ENCODE measurements around the gene DPP6. TPM values are rescaled to one million over a fixed set of nuclear protein-coding genes. Genes with fewer than 3 reads are reported as not detected.

The DPP6 gene
- total RNA-seq, 2 experiments from 2014 or later: not detected

DNA sequence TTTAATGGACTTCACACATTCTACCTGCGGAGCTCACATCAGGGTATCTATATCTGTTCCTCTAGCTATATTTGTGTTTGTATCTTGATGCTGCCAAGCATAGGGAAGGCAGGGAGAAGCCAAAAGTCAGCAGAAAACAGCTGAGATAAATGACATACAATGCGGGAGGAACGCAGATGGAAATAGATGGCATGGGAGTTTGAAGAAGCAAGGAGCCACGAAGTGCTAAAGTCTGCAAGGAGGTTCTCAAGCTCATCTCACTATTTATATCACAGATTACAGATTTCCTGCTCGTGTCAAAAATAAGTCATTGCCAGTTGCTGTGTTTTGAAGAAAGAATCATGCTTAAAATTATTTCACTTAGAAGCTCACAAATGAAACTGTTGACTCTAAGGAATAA, 180.5 kb downstream of the DPP6 start:
- Mint-ChIP-seq H3K9me3 (peaks cover 13% of the 10 kb centered on the region), H3K27ac (no peak overlapping the region), H3K27me3 (no peaks in the 10 kb centered on the region), H3K4me1 (ENCODE audit: low read depth) (no peaks in the 10 kb centered on the region), H3K36me3 (no peaks in the 10 kb centered on the region), H3K4me3 (no peak overlapping the region)
- no peak for DNase-seq
- ChIA-PET CTCF (no interaction called here), POLR2A (no interaction called here)
- intact Hi-C loops (cut with micrococcal nuclease): no loop called here

DNA sequence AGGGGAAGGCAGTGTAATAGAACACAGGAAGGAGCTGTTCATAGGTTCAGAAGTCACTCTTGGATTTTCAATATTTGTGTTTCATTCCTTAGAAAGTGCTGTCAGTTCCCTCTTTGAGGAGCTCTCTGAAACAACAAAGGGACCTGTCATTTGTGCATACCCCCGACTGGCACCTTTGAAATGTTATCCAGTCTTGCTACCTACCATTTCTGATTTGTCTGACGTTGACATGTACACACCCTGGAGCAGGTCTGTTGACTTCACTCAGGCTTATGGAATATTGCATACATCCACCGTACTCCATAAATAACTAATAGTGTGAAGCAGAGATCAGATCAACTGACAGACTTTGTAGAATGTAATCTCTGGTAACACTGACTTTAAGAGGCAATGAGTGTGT, 189.8 kb downstream of the DPP6 start:
- Mint-ChIP-seq H3K36me3 (no peaks in the 10 kb centered on the region), H3K4me3 (no peak overlapping the region), H3K9me3 (peaks cover 16% of the 10 kb centered on the region), H3K27me3 (no peaks in the 10 kb centered on the region), H3K4me1 (ENCODE audit: low read depth) (no peaks in the 10 kb centered on the region), H3K27ac (no peak overlapping the region)
- intact Hi-C loops (cut with micrococcal nuclease): no loop called here
- POLR2A ChIA-PET: no interaction called here
- CTCF ChIA-PET: no interaction called here
- no peak for DNase-seq

DNA sequence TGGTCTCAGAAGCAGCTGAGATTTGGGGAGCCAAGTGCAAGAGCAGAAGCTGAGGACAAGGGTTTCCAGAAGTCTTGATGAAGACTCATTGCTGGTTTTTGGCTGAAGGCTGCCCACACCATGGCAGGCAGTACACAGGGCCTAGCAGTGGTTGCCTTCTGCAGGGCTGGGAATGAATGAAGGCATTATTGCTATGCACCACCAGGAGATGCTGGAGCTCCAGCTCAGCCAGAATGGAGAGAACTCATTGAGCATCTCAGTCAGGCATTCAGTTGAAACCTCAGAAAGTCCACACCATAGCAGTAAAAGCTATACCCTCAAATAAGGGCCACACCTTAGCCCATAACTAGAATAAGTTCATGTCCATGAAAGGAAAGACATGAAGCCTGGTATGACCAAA, 190.5 kb downstream of the DPP6 start:
- Mint-ChIP-seq H3K27ac (no peak overlapping the region), H3K4me1 (ENCODE audit: low read depth) (no peaks in the 10 kb centered on the region), H3K36me3 (no peaks in the 10 kb centered on the region), H3K9me3 (peaks cover 16% of the 10 kb centered on the region), H3K4me3 (no peak overlapping the region), H3K27me3 (no peaks in the 10 kb centered on the region)
- no peak for DNase-seq
- POLR2A ChIA-PET: no interaction called here
- CTCF ChIA-PET: no interaction called here
- intact Hi-C loops (cut with micrococcal nuclease): no loop called here

DNA sequence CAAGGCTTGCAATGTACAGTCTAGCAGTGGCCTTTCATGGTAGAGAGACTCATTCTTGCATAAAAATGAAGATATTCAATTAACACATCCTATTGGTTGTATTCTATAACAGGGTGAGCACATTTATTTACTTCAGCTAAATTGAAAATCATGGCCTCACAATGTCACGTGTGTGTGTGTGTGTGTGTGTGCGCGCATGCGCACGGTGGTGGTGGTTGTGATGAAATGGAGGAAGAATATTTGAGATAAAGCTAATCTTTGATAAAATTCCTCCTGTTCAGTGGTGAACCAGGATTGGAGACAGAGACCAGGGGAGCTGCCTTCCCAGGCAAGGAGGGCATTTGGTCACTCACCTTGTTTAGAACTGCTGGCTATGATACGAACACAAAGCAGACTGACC, 199.8 kb downstream of the DPP6 start:
- H3K27ac Mint-ChIP-seq: no peak overlapping the region
- H3K4me3 Mint-ChIP-seq: no peak overlapping the region
- intact Hi-C loops (cut with micrococcal nuclease): no loop called here
- CTCF ChIA-PET: no interaction called here
- H3K4me1 Mint-ChIP-seq (ENCODE audit: low read depth): no peaks in the 10 kb centered on the region
- H3K9me3 Mint-ChIP-seq: no peaks in the 10 kb centered on the region
- no peaks in the 10 kb centered on the region for H3K27me3 Mint-ChIP-seq
- DNase-seq: no peak
- POLR2A ChIA-PET: no interaction called here
- no peaks in the 10 kb centered on the region for H3K36me3 Mint-ChIP-seq

DNA sequence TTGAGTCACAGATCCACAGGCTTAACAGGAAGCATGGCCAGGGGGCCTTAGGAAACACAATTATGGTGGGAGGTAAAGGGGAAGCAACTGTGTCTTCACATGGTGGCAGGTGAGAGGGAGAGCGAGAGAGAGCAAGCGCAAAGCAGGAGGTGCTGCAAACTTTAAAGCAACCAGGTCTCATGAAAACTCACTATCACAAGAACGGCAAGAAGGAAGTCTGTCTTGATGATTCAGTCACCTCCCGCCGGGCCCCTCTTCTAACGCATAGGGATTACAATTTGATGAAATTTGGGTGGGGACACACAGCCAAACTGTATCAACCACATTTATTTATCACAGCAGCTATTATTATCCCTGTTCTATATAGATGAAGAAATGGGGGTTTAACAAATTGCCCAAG, 201.6 kb downstream of the DPP6 start:
- Mint-ChIP-seq H3K27ac (no peak overlapping the region), H3K27me3 (no peaks in the 10 kb centered on the region), H3K4me1 (ENCODE audit: low read depth) (no peaks in the 10 kb centered on the region), H3K36me3 (no peaks in the 10 kb centered on the region), H3K4me3 (no peak overlapping the region), H3K9me3 (no peaks in the 10 kb centered on the region)
- DNase-seq: no peak
- POLR2A ChIA-PET: no interaction called here
- CTCF ChIA-PET: no interaction called here
- intact Hi-C loops (cut with micrococcal nuclease): no loop called here

DNA sequence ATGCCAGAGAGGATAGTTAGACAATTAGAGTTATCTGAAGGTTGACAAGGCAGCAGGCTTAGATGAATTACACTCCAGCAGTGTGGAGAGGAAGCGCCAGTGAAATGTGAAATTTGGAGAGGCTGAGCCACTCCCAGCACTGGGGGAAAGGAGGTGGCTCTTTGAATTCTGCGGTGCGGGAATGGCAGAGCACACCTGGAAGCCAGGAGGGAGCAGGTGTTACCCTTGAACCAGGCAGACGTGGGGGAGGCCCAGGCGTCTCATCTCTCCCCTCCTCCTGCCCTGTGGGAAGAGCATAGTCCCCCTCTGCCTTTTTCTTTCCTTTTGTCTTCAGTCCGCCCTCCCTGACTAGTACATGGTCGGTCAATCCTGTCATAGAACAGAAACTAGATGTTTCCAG, 203.1 kb downstream of the DPP6 start:
- intact Hi-C loops (cut with micrococcal nuclease): no loop called here
- H3K27ac Mint-ChIP-seq: no peak overlapping the region
- H3K9me3 Mint-ChIP-seq: no peaks in the 10 kb centered on the region
- H3K27me3 Mint-ChIP-seq: no peaks in the 10 kb centered on the region
- ChIA-PET POLR2A (no interaction called here), CTCF (no interaction called here)
- no peaks in the 10 kb centered on the region for H3K36me3 Mint-ChIP-seq
- no peak overlapping the region for H3K4me3 Mint-ChIP-seq
- no peak for DNase-seq
- no peaks in the 10 kb centered on the region for H3K4me1 Mint-ChIP-seq (ENCODE audit: low read depth)

DNA sequence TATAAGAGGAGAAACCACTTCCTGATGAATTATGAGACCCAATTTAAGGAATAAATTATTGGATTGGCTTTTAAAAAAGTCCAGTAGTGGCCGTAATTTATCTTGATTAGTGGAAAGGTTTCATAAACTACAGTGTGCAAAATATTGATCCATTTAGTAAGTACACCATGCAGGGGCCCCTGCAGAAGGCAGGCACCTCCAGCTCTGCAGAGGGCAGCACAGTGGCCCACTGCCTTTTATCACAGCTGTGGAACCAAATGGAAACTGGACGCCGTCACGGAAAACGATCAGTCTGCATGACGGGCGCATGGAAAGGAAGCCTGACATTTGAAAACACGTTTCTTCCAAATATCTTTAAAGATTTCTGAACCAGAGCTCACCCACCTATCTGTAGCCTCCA, 204.0 kb downstream of the DPP6 start:
- CTCF ChIA-PET: no interaction called here
- no peak overlapping the region for H3K27ac Mint-ChIP-seq
- H3K4me3 Mint-ChIP-seq: no peak overlapping the region
- POLR2A ChIA-PET: no interaction called here
- intact Hi-C loops (cut with micrococcal nuclease): no loop called here
- no peaks in the 10 kb centered on the region for H3K36me3 Mint-ChIP-seq
- no peaks in the 10 kb centered on the region for H3K27me3 Mint-ChIP-seq
- H3K4me1 Mint-ChIP-seq (ENCODE audit: low read depth): no peaks in the 10 kb centered on the region
- no peaks in the 10 kb centered on the region for H3K9me3 Mint-ChIP-seq
- no peak for DNase-seq

DNA sequence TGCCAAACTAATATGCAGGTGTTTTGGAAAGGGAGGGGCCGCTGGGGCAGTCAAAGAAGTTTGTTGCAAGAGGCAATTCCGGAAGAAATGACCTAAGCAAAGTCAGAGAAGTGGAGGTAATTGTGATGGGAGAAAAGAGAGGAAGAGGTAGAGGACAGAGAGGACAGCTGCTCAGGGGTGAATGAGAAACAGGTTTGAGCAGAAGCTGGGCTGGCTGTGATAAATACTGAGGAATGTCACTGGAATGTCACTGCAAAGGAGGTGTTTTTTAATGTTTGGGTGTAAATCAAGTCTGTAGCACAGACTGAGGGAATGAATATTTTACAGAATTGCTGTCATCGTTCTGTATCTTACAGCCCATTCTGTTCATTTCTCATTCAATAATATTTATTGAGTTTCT, 207.2 kb downstream of the DPP6 start:
- intact Hi-C loops (cut with micrococcal nuclease): no loop called here
- Mint-ChIP-seq H3K36me3 (no peaks in the 10 kb centered on the region), H3K27me3 (no peaks in the 10 kb centered on the region), H3K4me1 (ENCODE audit: low read depth) (no peaks in the 10 kb centered on the region), H3K9me3 (peaks cover 4% of the 10 kb centered on the region), H3K4me3 (no peak overlapping the region), H3K27ac (no peak overlapping the region)
- CTCF ChIA-PET: no interaction called here
- no peak for DNase-seq
- POLR2A ChIA-PET: no interaction called here

DNA sequence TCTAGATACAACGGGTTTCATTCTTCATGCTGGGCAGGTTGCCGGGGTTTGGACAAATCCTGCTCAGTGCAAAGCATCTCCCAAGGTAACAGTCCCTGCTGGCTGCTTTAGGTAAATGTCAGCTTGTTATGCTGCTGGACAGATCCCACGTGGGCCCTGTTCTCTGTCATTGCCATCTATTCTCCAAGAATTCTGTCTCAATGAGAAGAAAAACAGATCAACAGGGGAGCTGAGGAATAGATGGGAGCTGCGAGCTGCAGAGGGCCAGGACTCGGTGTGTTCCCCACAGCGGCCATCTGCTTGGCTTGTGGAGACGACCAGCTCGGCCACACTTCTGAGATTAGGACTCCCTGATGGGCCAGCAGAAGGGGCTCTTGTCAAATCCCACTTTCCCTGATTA, 235.2 kb downstream of the DPP6 start:
- DNase-seq: no peak
- intact Hi-C loops (cut with micrococcal nuclease): no loop called here

DNA sequence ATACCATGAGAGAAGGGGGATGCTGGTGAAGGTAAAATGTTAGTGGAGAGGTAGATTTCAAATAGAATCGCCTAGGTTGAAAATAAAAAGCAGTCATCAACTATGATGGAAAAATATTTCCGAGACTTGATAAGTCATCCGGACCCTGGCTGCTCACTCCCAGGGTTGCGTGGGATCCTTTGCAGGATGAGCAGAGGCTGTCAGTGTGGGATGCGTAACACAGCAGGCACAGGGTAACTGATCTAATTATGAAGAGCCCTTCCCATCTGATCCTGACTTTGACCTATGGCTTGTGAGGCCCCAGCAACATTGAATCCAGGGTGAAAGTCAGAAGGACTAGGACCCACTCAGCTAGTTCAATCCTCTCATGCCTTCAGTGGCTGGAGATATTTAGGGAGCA, 236.9 kb downstream of the DPP6 start:
- no peaks in the 10 kb centered on the region for H3K9me3 Mint-ChIP-seq
- ChIA-PET POLR2A (no interaction called here), CTCF (no interaction called here)
- no peaks in the 10 kb centered on the region for H3K36me3 Mint-ChIP-seq
- H3K27me3 Mint-ChIP-seq: no peaks in the 10 kb centered on the region
- H3K27ac Mint-ChIP-seq: no peak overlapping the region
- DNase-seq: no peak
- intact Hi-C loops (cut with micrococcal nuclease): no loop called here
- no peaks in the 10 kb centered on the region for H3K4me1 Mint-ChIP-seq (ENCODE audit: low read depth)
- no peak overlapping the region for H3K4me3 Mint-ChIP-seq

More for the DNA sequence above, 235.2 kb downstream of the DPP6 start:
- no peak overlapping the region for H3K4me3 Mint-ChIP-seq
- H3K36me3 Mint-ChIP-seq: no peaks in the 10 kb centered on the region
- H3K9me3 Mint-ChIP-seq: no peaks in the 10 kb centered on the region
- POLR2A ChIA-PET: no interaction called here
- H3K27me3 Mint-ChIP-seq: no peaks in the 10 kb centered on the region
- CTCF ChIA-PET: no interaction called here
- H3K27ac Mint-ChIP-seq: no peak overlapping the region
- no peaks in the 10 kb centered on the region for H3K4me1 Mint-ChIP-seq (ENCODE audit: low read depth)

DNA sequence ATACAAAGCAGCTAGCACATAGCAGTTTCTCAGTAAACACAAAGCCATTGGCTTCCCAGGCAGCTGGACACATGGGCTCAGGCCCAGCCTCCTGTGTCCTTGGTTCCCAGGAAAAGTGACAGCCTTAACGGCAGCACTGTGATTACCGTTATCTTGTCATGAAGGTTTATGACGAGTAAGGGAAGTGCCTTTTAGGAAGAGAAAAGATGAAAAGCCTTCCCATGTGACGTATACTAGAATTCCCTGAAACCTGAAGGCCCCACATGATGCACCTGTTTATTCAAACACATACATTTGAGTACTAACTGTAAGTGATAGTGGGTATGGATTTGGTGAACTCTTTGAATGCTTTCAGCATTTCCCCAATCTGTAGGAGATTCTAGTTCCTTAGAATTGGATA, 244.2 kb downstream of the DPP6 start:
- ChIA-PET CTCF (no interaction called here), POLR2A (no interaction called here)
- Mint-ChIP-seq H3K4me3 (no peak overlapping the region), H3K9me3 (no peaks in the 10 kb centered on the region), H3K4me1 (ENCODE audit: low read depth) (no peaks in the 10 kb centered on the region), H3K36me3 (no peaks in the 10 kb centered on the region), H3K27ac (no peak overlapping the region), H3K27me3 (no peaks in the 10 kb centered on the region)
- DNase-seq: no peak
- intact Hi-C loops (cut with micrococcal nuclease): no loop called here

DNA sequence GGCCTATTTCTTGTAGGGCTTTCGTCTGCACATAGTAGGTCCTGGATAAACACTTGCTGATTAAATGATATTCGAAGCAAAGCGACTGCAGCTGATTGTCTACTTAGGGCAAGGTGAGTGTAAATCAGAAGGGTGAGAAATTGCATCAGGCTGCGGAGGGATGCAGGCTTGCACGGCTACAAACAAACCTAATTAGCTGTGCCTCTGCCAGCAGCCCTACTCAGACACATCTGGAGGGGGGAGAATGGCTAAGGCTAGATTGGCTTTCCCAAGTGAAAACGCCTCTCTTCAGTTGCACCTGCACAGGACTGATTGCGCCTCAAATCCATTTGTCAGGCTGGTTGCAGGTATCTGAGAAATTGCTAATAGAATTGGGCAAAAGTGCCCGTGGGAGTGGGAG, 247.5 kb downstream of the DPP6 start:
- Mint-ChIP-seq H3K4me3 (no peak overlapping the region), H3K4me1 (ENCODE audit: low read depth) (no peaks in the 10 kb centered on the region), H3K9me3 (no peaks in the 10 kb centered on the region), H3K27me3 (peaks cover 3% of the 10 kb centered on the region), H3K27ac (no peak overlapping the region), H3K36me3 (no peaks in the 10 kb centered on the region)
- DNase-seq: no peak
- ChIA-PET CTCF (no interaction called here), POLR2A (no interaction called here)
- intact Hi-C loops (cut with micrococcal nuclease): no loop called here

DNA sequence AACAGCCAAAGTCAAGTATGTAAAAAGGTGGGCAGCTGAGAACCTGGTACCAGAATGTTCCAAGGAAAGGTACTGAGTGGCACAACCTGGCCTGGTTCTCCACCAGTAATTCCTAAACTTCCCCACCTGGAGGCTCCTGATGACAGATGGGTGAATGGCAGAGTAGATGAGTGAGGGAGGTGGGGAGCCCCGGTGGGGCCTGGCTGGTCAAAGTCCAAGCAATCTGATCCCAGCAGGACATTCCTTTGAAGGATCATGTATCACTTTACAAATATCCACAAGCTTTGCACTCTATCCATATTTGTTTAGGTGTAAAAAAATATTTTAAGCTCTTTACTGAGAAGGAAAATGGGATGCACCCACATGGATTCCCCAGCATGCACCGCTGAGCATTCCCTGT, 250.2 kb downstream of the DPP6 start:
- Mint-ChIP-seq H3K4me1 (ENCODE audit: low read depth) (no peaks in the 10 kb centered on the region), H3K27me3 (peaks cover 4% of the 10 kb centered on the region), H3K4me3 (no peak overlapping the region), H3K27ac (no peak overlapping the region), H3K9me3 (no peaks in the 10 kb centered on the region), H3K36me3 (no peaks in the 10 kb centered on the region)
- DNase-seq: no peak
- ChIA-PET CTCF (no interaction called here), POLR2A (no interaction called here)
- intact Hi-C loops (cut with micrococcal nuclease): no loop called here

DNA sequence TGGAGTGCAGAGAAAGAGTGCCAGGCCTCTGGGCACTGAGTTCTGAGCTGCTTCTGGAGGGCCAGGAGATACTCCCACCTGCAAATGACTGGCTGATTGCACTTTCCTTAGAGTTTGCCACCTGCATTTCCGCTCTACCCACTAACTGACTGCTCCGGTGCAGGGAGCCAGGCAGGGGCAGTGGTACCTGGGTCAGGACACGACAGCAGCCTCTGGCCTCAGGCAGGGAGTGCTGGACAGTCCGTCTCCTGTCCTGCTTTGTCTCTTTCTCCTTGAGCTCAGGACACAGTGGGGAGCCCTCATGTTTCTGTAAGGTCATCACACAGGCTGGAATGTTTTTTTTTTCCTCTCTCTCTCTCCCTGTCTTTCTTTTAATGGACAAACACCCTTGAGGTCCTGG, 252.0 kb downstream of the DPP6 start:
- ChIA-PET POLR2A (no interaction called here), CTCF (no interaction called here)
- Mint-ChIP-seq H3K9me3 (no peaks in the 10 kb centered on the region), H3K4me3 (no peak overlapping the region), H3K27me3 (peaks cover 4% of the 10 kb centered on the region), H3K27ac (no peak overlapping the region), H3K36me3 (no peaks in the 10 kb centered on the region), H3K4me1 (ENCODE audit: low read depth) (no peaks in the 10 kb centered on the region)
- intact Hi-C loops (cut with micrococcal nuclease): no loop called here
- DNase-seq: no peak
